Mesendoderm (in vitro differentiated cells): ENCODE data around the gene MPHOSPH9.

Source experiments
- DNase-seq: peaks from one replicate; pipeline ENCODE4 v3.0.0; 2013
- H2AK5ac ChIP-seq: 2 replicates; pipeline ENCODE4 v1.6.1; 2013; ENCODE audit warnings: low read length, inconsistent platforms
- H2BK120ac ChIP-seq: 2 replicates; pipeline ENCODE4 v1.6.1; 2013; ENCODE audit warnings: low read depth, mild to moderate bottlenecking, low read length, moderate library complexity, mixed read lengths
- H2BK15ac ChIP-seq: replicated peaks from 2 replicates; pipeline ENCODE4 v1.6.1; 2013; ENCODE audit warnings: low read depth, mild to moderate bottlenecking, moderate library complexity
- H2BK5ac ChIP-seq: 2 replicates; pipeline ENCODE4 v1.6.1; 2013; ENCODE audit warnings: low read length, inconsistent platforms
- H3K18ac ChIP-seq: 2 replicates; pipeline ENCODE4 v1.6.1; 2013; ENCODE audit warnings: mild to moderate bottlenecking, low read length, mixed read lengths
- H3K23ac ChIP-seq: one replicate; pipeline ENCODE4 v1.6.1; 2013; ENCODE audit warnings: low read length
- H3K27ac ChIP-seq: 2 replicates; pipeline ENCODE4 v1.5.1; 2013; ENCODE audit warnings: low read depth, mild to moderate bottlenecking, inconsistent platforms, low read length, moderate library complexity
- H3K27me3 ChIP-seq: 2 replicates; pipeline ENCODE4 v1.6.1; 2013; ENCODE audit warnings: low read length, control low read depth, mild to moderate bottlenecking, inconsistent platforms; ENCODE audit not compliant: insufficient read depth, poor library complexity
- H3K36me3 ChIP-seq: 2 replicates; pipeline ENCODE4 v1.6.1; 2013; ENCODE audit warnings: low read length, inconsistent platforms; ENCODE audit not compliant: control insufficient read depth, insufficient read depth
- H3K4ac ChIP-seq: one replicate; pipeline ENCODE4 v1.6.1; 2013; ENCODE audit warnings: low read depth, mild to moderate bottlenecking, low read length, moderate library complexity
- H3K4me1 ChIP-seq: 2 replicates; pipeline ENCODE4 v1.6.1; 2013; ENCODE audit warnings: low read depth, low read length, inconsistent platforms; ENCODE audit not compliant: control insufficient read depth
- H3K4me2 ChIP-seq: 2 replicates; pipeline ENCODE4 v1.6.1; 2013; ENCODE audit warnings: low read length
- H3K4me3 ChIP-seq: 2 replicates; pipeline ENCODE4 v1.5.1; 2013; ENCODE audit warnings: mild to moderate bottlenecking, low read length
- H3K56ac ChIP-seq: one replicate; pipeline ENCODE4 v1.6.1; 2013; ENCODE audit warnings: low read length
- H3K79me1 ChIP-seq: 2 replicates; pipeline ENCODE4 v1.6.1; 2013; ENCODE audit warnings: low read length, inconsistent platforms
- H3K79me2 ChIP-seq: 2 replicates; pipeline ENCODE4 v1.6.1; 2013; ENCODE audit warnings: mild to moderate bottlenecking, low read length; ENCODE audit not compliant: control insufficient read depth, insufficient read depth
- H3K9ac ChIP-seq: 2 replicates; pipeline ENCODE4 v1.6.1; 2013; ENCODE audit warnings: low read length, inconsistent platforms
- H4K5ac ChIP-seq: one replicate; pipeline ENCODE4 v1.6.1; 2013; ENCODE audit warnings: low read length
- H4K8ac ChIP-seq: one replicate; pipeline ENCODE4 v1.6.1; 2013; ENCODE audit warnings: low read depth, mild to moderate bottlenecking, control low read depth, low read length, moderate library complexity
- WGBS: extraction: QIAGEN DNeasy Blood & Tissue Kit; methylation state at CpG from one replicate; pipeline ENCODE4 v1.1.7; 2013; ENCODE audit warnings: low lambda C conversion rate, missing lambda C conversion rate; ENCODE audit not compliant: insufficient coverage; ENCODE audit errors: extremely low coverage; 5-methylcytosine and 5-hydroxymethylcytosine counted together

The MPHOSPH9 gene

GRCh38 chr12:123134826-123135225 lies 98.1 kb downstream of the MPHOSPH9 start:
- H3K23ac ChIP-seq, result no peak overlapping the region
- H3K79me1 ChIP-seq, result no peaks in the 10 kb centered on the region
- H3K27ac ChIP-seq, result no peak overlapping the region
- no peak for DNase-seq
- H2BK120ac ChIP-seq, result no peak overlapping the region
- no peak overlapping the region for H4K8ac ChIP-seq
- H3K18ac ChIP-seq, result no peak overlapping the region
- no peak overlapping the region for H4K5ac ChIP-seq
- H3K4me3 ChIP-seq, result no peak overlapping the region
- no peaks in the 10 kb centered on the region for H3K36me3 ChIP-seq
- no peak overlapping the region for H3K4me2 ChIP-seq
- H3K4ac ChIP-seq, result no peak overlapping the region
- no peak overlapping the region for H3K56ac ChIP-seq
- no CpG with 5 or more reads among the region's 6 CpGs for WGBS
- H2BK15ac ChIP-seq, result no peak overlapping the region
- H3K9ac ChIP-seq, result no peak overlapping the region
- H2AK5ac ChIP-seq, result no peak overlapping the region
- no peaks in the 10 kb centered on the region for H3K4me1 ChIP-seq
- H2BK5ac ChIP-seq, result no peak overlapping the region
- H3K79me2 ChIP-seq, result no peaks in the 10 kb centered on the region
- H3K27me3 ChIP-seq, result no peaks in the 10 kb centered on the region

DNA sequence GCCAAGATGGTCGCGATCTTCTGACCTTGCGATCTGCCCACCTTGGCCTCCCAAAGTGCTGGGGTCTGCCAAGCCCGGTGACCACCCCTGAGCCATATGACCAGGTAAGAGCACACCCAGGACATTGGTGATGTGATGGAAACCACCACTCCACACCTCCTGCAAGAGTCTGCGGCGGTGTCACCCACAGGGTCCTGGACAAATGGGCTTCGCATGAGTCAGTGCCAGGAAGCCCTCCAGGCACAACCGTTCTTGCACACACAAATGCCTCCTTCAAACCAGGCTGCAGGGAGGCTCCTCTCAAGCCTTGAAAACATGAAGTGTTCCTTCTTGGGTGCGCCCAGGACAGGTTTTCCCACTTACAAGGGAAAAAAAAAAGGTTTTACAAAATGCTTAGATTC lies 98.7 kb downstream of the MPHOSPH9 start:
- Histone ChIP-seq H2BK15ac (no peak overlapping the region), H2BK5ac (no peak overlapping the region), H4K5ac (no peak overlapping the region), H2BK120ac (no peak overlapping the region), H3K18ac (no peak overlapping the region), H3K27ac (no peak overlapping the region), H3K9ac (no peak overlapping the region), H4K8ac (no peak overlapping the region), H3K4me3 (no peak overlapping the region), H3K56ac (no peak overlapping the region), H2AK5ac (no peak overlapping the region), H3K23ac (no peak overlapping the region), H3K4me1 (no peaks in the 10 kb centered on the region), H3K79me1 (no peaks in the 10 kb centered on the region), H3K27me3 (no peaks in the 10 kb centered on the region), H3K79me2 (no peaks in the 10 kb centered on the region), H3K4me2 (no peak overlapping the region), H3K36me3 (no peaks in the 10 kb centered on the region), H3K4ac (no peak overlapping the region)
- WGBS, result no CpG with 5 or more reads among the region's 9 CpGs
- no peak for DNase-seq

GRCh38 chr12:123133701-123134100 lies 99.2 kb downstream of the MPHOSPH9 start:
- Histone ChIP-seq H3K27ac (no peak overlapping the region), H2AK5ac (no peak overlapping the region), H3K79me1 (no peaks in the 10 kb centered on the region), H3K18ac (no peak overlapping the region), H2BK15ac (no peak overlapping the region), H2BK5ac (no peak overlapping the region), H3K4me2 (no peak overlapping the region), H3K27me3 (no peaks in the 10 kb centered on the region), H3K4me1 (no peaks in the 10 kb centered on the region), H3K56ac (no peak overlapping the region), H3K79me2 (no peaks in the 10 kb centered on the region), H3K4me3 (no peak overlapping the region), H4K8ac (no peak overlapping the region), H3K9ac (no peak overlapping the region), H3K23ac (no peak overlapping the region), H3K36me3 (no peaks in the 10 kb centered on the region), H2BK120ac (no peak overlapping the region), H3K4ac (no peak overlapping the region), H4K5ac (no peak overlapping the region)
- WGBS, result no CpG with 5 or more reads among the region's 9 CpGs
- DNase-seq, result no peak

GRCh38 chr12:123132951-123133619 lies 99.9 kb downstream of the MPHOSPH9 start:
- no peak overlapping the region for H4K5ac ChIP-seq
- H3K18ac ChIP-seq, result no peak overlapping the region
- no peak overlapping the region for H3K4ac ChIP-seq
- H3K9ac ChIP-seq, result no peak overlapping the region
- no peak overlapping the region for H4K8ac ChIP-seq
- no peak overlapping the region for H2BK120ac ChIP-seq
- H3K27ac ChIP-seq, result no peak overlapping the region
- H3K4me3 ChIP-seq, result no peak overlapping the region
- H3K4me1 ChIP-seq, result no peaks in the 10 kb centered on the region
- no peak overlapping the region for H2AK5ac ChIP-seq
- DNase-seq, result no peak
- H3K79me1 ChIP-seq, result no peaks in the 10 kb centered on the region
- H3K79me2 ChIP-seq, result no peaks in the 10 kb centered on the region
- no peak overlapping the region for H2BK15ac ChIP-seq
- no peak overlapping the region for H3K23ac ChIP-seq
- no peak overlapping the region for H3K56ac ChIP-seq
- H3K4me2 ChIP-seq, result no peak overlapping the region
- no peaks in the 10 kb centered on the region for H3K27me3 ChIP-seq
- WGBS, result no CpG with 5 or more reads among the region's 3 CpGs
- H2BK5ac ChIP-seq, result no peak overlapping the region
- H3K36me3 ChIP-seq, result no peaks in the 10 kb centered on the region

GRCh38 chr12:123131879-123132402 lies 101.0 kb downstream of the MPHOSPH9 start:
- no peak overlapping the region for H3K9ac ChIP-seq
- H3K4me2 ChIP-seq, result no peak overlapping the region
- H3K4me1 ChIP-seq, result no peaks in the 10 kb centered on the region
- no peak overlapping the region for H3K4ac ChIP-seq
- no peak overlapping the region for H3K23ac ChIP-seq
- H4K5ac ChIP-seq, result no peak overlapping the region
- WGBS, result no CpG with 5 or more reads among the region's 12 CpGs
- H3K56ac ChIP-seq, result no peak overlapping the region
- no peak overlapping the region for H3K4me3 ChIP-seq
- no peak overlapping the region for H2BK5ac ChIP-seq
- H3K27me3 ChIP-seq, result no peaks in the 10 kb centered on the region
- no peak overlapping the region for H4K8ac ChIP-seq
- H3K27ac ChIP-seq, result no peak overlapping the region
- DNase-seq, result no peak
- H3K79me2 ChIP-seq, result no peaks in the 10 kb centered on the region
- H3K79me1 ChIP-seq, result no peaks in the 10 kb centered on the region
- no peak overlapping the region for H3K18ac ChIP-seq
- H2AK5ac ChIP-seq, result no peak overlapping the region
- H2BK120ac ChIP-seq, result no peak overlapping the region
- no peaks in the 10 kb centered on the region for H3K36me3 ChIP-seq
- H2BK15ac ChIP-seq, result no peak overlapping the region
